MCF 10A (cell line): ENCODE results near the gene ZNF598. TPM values are rescaled to one million over a fixed set of nuclear protein-coding genes. Genes with fewer than 3 reads are reported as not detected.

ENCODE experiments used
- BruUV-seq: library from RNA; stranded (reverse); fragments of 400-500 nt; replicated peaks from 2 replicates; lab custom pipeline; 2021; lab: Mats Ljungman, UMichigan
- CTCF ChIA-PET: fragments of 300-600 bp; sonication (Branson Sonifier 250); formaldehyde crosslinking; extraction: SDS; loops from one replicate; lab custom pipeline; 2021; ENCODE audit warnings: antibody characterized with exemption, inconsistent platforms; lab: Yijun Ruan, JAX
- POLR2A ChIA-PET: fragments of 300-600, 350-650 bp; sonication (Branson Sonifier 250); formaldehyde crosslinking; extraction: SDS; loops from one replicate; lab custom pipeline; 2020; ENCODE audit warnings: antibody characterized with exemption, inconsistent platforms; lab: Yijun Ruan, JAX
- DNase-seq: peaks from one replicate; pipeline ENCODE4 v3.0.0-alpha.2; 2018; ENCODE audit not compliant: unreplicated experiment
- H3K27ac Mint-ChIP-seq: one replicate; pipeline ENCODE4 v1.8.0; 2022; ENCODE audit warnings: mild to moderate bottlenecking, low read depth, mixed read lengths; ENCODE audit not compliant: unreplicated experiment
- H3K27me3 Mint-ChIP-seq: one replicate; pipeline ENCODE4 v1.8.0; 2022; ENCODE audit warnings: mixed read lengths; ENCODE audit not compliant: insufficient read depth, unreplicated experiment
- H3K36me3 Mint-ChIP-seq: one replicate; pipeline ENCODE4 v1.8.0; 2022; ENCODE audit warnings: mild to moderate bottlenecking, moderate library complexity, mixed read lengths; ENCODE audit not compliant: insufficient read depth, unreplicated experiment
- H3K4me1 Mint-ChIP-seq: one replicate; pipeline ENCODE4 v1.8.0; 2022; ENCODE audit warnings: mixed read lengths; ENCODE audit not compliant: insufficient read depth, unreplicated experiment
- H3K4me3 Mint-ChIP-seq: one replicate; pipeline ENCODE4 v1.8.0; 2022; ENCODE audit warnings: mild to moderate bottlenecking, moderate library complexity, mixed read lengths; ENCODE audit not compliant: unreplicated experiment
- H3K9me3 Mint-ChIP-seq: one replicate; pipeline ENCODE4 v1.8.0; 2022; ENCODE audit warnings: mixed read lengths; ENCODE audit not compliant: unreplicated experiment
- intact Hi-C: fragments of 100-400 bp; cut with micrococcal nuclease; formaldehyde crosslinking; loops from 2 replicates; pipeline ENCODE4 v1.14.1; 2022
- total RNA-seq: library from RNA; stranded (reverse); gene quantifications from 2 replicates; pipeline ENCODE4 v1.2.3, GENCODE V29; 2022
- TF ChIP-seq, protein P1 (sequence below): fragments of 200-600 bp; IDR thresholded peaks from one replicate; pipeline ENCODE4 v1.8.0; 2022; ENCODE audit warnings: antibody characterized with exemption, mild to moderate bottlenecking; ENCODE audit not compliant: unreplicated experiment

ZNF598 gene
- total RNA-seq, 1 experiment from 2014 or later: 252 TPM

DNA sequence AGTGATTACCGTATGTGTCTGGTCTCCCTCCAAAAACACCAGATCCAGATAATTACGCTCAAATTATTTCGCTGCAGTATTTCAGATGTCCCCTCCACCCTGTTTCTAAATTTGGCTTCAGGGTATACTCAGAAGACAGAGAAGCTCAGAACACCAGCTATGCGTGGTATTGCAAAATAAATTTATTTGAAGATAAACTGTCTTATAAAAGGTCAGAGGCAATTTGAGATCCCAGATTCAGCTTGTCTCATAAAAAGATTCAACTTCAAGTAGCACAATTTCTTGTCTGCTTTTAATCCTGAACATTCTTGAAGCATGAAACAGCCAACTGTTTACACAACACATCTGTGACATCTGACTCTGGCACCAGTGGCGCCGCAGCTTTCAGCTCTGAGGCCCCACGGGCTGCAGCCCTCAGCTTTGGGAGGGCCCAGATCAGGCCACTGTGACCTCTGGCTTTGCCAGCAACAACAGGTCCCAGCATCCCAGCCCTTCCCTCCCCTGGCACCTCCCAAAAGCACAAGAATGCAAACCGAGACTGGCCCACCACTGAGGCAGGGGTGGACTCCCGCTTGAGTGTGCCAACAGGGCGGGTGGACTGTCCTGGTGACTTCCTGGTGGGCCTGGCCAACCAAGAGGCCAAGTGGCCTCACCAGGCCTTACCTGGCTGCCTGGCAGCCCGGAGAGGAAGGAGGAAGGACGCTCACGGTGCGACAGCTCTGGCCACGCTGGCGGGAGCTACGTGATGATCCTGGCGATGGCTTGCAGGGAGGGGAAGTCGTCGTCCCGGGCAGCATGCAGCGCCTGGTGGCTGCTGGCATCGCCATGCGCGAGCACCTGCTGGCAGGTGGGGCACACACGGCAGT is 11.9 kb downstream of the ZNF598 start:
- TSS peak; percentile 41 for BruUV-seq
- ChIA-PET POLR2A (interaction anchor here (0.7 to 4.8 kb wide), 4 partner anchors 10 to 47 kb away, joined by 4 to 41 read pairs (median 9); partner anchors contain the start of genes GFER and ZNF598), CTCF (interaction anchor here (0.6 kb wide), 1 partner anchor 74 kb away, joined by 3 read pairs; no protein-coding TSS in a partner anchor)
- Mint-ChIP-seq H3K9me3 (no peaks in the 10 kb centered on the region), H3K27ac (no peak overlapping the region), H3K36me3 (peaks cover 60% of the 10 kb centered on the region), H3K27me3 (no peaks in the 10 kb centered on the region), H3K4me1 (peaks cover 13% of the 10 kb centered on the region), H3K4me3 (no peak overlapping the region)
- TF ChIP-seq, protein P1, sequence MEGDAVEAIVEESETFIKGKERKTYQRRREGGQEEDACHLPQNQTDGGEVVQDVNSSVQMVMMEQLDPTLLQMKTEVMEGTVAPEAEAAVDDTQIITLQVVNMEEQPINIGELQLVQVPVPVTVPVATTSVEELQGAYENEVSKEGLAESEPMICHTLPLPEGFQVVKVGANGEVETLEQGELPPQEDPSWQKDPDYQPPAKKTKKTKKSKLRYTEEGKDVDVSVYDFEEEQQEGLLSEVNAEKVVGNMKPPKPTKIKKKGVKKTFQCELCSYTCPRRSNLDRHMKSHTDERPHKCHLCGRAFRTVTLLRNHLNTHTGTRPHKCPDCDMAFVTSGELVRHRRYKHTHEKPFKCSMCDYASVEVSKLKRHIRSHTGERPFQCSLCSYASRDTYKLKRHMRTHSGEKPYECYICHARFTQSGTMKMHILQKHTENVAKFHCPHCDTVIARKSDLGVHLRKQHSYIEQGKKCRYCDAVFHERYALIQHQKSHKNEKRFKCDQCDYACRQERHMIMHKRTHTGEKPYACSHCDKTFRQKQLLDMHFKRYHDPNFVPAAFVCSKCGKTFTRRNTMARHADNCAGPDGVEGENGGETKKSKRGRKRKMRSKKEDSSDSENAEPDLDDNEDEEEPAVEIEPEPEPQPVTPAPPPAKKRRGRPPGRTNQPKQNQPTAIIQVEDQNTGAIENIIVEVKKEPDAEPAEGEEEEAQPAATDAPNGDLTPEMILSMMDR: no peak
- intact Hi-C loops: no loop called here
- no peak for DNase-seq

DNA sequence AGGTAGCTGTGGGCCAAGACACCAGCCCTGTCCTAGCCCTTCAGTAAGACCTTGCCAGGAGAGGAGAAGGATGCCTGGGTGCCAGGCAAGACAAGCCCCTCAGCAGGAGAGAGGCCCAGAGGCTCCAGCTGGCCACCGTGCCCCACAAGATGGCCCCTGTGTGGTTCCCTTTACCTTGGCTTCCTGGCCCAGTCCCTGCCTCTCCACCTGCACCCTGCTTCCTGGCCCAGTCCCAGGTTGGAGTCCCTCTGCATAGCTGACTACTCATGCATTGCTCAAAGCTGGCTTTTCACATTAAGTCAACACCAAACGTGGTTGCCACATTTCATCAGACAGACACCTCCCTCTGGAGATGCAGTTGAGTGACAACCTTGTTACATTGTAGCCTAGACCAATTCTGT is 15.9 kb downstream of the ZNF598 start:
- no peak overlapping the region for H3K4me3 Mint-ChIP-seq
- peaks cover 41% of the 10 kb centered on the region for H3K36me3 Mint-ChIP-seq
- no peaks in the 10 kb centered on the region for H3K27me3 Mint-ChIP-seq
- CTCF ChIA-PET: interaction anchor here (0.6 to 1.5 kb wide), 2 partner anchors 10 to 978 kb away, joined by 3 to 6 read pairs; no protein-coding TSS in a partner anchor
- peaks cover 14% of the 10 kb centered on the region for H3K4me1 Mint-ChIP-seq
- H3K27ac Mint-ChIP-seq: peak overlapping the region; percentile 80
- TF ChIP-seq, protein P1: no peak
- intact Hi-C loops: no loop called here
- BruUV-seq: no TSS peak
- DNase-seq: peak; percentile 88
- POLR2A ChIA-PET: interaction anchor here (1.0 to 4.8 kb wide), 7 partner anchors 9 to 29 kb away, joined by 3 to 41 read pairs (median 4); partner anchors contain the start of genes GFER, RPS2, TBL3 and ZNF598
- no peaks in the 10 kb centered on the region for H3K9me3 Mint-ChIP-seq

DNA sequence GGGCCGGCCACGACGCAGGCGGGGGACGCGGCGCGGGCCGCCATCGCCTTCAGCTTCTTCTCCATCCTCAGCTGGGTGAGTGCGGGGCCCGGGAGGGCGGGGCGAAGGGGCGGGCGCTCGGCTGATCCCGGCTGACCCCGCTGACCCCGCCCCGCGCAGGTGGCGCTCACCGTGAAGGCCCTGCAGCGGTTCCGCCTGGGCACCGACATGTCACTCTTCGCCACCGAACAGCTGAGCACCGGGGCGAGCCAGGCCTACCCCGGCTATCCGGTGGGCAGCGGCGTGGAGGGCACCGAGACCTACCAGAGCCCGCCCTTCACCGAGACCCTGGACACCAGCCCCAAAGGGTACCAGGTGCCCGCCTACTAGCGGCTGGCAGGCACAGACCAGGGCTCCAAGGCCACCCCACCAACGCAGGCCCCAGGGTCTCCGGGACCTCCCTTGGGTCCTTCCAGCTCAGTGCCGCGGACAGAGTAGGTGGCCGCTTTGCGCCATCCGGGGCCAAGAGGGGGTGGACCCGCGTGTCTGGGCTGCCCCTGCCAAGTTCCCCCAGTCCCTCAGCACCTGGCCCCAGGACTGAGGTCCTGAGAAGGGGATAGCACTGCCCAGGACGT is 16.8 kb downstream of the ZNF598 start:
- POLR2A ChIA-PET: interaction anchor here (1.1 to 1.2 kb wide), 2 partner anchors 9 to 21 kb away, joined by 7 to 9 read pairs; partner anchors contain the start of genes GFER and TBL3

More for the DNA sequence above, 16.8 kb downstream of the ZNF598 start:
- no peak overlapping the region for H3K4me3 Mint-ChIP-seq
- TF ChIP-seq, protein P1: no peak
- peaks cover 18% of the 10 kb centered on the region for H3K4me1 Mint-ChIP-seq
- intact Hi-C loops: no loop called here
- CTCF ChIA-PET: interaction anchor here (0.6 to 1.5 kb wide), 4 partner anchors 11 to 979 kb away, joined by 3 to 6 read pairs (median 3); no protein-coding TSS in a partner anchor
- no peak overlapping the region for H3K27ac Mint-ChIP-seq
- peaks cover 38% of the 10 kb centered on the region for H3K36me3 Mint-ChIP-seq
- no peaks in the 10 kb centered on the region for H3K27me3 Mint-ChIP-seq
- no peaks in the 10 kb centered on the region for H3K9me3 Mint-ChIP-seq
- no TSS peak for BruUV-seq
- DNase-seq: no peak
